ENCODE results near the gene RSAD2.

- TF ChIP-seq, protein P1, sequence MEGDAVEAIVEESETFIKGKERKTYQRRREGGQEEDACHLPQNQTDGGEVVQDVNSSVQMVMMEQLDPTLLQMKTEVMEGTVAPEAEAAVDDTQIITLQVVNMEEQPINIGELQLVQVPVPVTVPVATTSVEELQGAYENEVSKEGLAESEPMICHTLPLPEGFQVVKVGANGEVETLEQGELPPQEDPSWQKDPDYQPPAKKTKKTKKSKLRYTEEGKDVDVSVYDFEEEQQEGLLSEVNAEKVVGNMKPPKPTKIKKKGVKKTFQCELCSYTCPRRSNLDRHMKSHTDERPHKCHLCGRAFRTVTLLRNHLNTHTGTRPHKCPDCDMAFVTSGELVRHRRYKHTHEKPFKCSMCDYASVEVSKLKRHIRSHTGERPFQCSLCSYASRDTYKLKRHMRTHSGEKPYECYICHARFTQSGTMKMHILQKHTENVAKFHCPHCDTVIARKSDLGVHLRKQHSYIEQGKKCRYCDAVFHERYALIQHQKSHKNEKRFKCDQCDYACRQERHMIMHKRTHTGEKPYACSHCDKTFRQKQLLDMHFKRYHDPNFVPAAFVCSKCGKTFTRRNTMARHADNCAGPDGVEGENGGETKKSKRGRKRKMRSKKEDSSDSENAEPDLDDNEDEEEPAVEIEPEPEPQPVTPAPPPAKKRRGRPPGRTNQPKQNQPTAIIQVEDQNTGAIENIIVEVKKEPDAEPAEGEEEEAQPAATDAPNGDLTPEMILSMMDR (IDR thresholded peaks at IDR 0.05), result no peak
- TF ChIP-seq POLR2AphosphoS5 (IDR thresholded peaks at IDR 0.05), result no peak
- no peak for TF ChIP-seq POLR2A (IDR thresholded peaks at IDR 0.05)
Observed at GRCh38 chr2:6872394-6872793, 5.2 kb upstream of the RSAD2 start.
